ENCODE measurements around the gene KCNS3.
A peak's percentile ranks its signal among the peaks of the same experiment; 100 is the strongest.

KCNS3 gene

GRCh38 chr2:17878281-17879136 is at the start of gene KCNS3:
TSS of gene KCNS3 (plus strand) at chr2:17878667. CDS start at chr2:17931009, 52,342 bp downstream.
- H3K4me1 Mint-ChIP-seq (ENCODE audit: low read depth): peaks cover 9% of the 10 kb centered on the region
- no peaks in the 10 kb centered on the region for H3K36me3 Mint-ChIP-seq (ENCODE audit: low read depth)
- peak within 1 kb of the TSS; percentile 74 for H3K4me3 Mint-ChIP-seq
- no peaks in the 10 kb centered on the region for H3K9me3 Mint-ChIP-seq
- H3K27ac Mint-ChIP-seq: no peak within 1 kb of the TSS
- peaks cover 72% of the 10 kb centered on the region for H3K27me3 Mint-ChIP-seq (ENCODE audit: low read depth)

- no peaks in the 10 kb centered on the region for H3K9me3 Mint-ChIP-seq
- no peaks in the 10 kb centered on the region for H3K4me1 Mint-ChIP-seq (ENCODE audit: low read depth)
- H3K27me3 Mint-ChIP-seq (ENCODE audit: low read depth): peaks cover 56% of the 10 kb centered on the region
- no peaks in the 10 kb centered on the region for H3K36me3 Mint-ChIP-seq (ENCODE audit: low read depth)
- no peak overlapping the region for H3K4me3 Mint-ChIP-seq
- H3K27ac Mint-ChIP-seq: no peak overlapping the region
Observed at GRCh38 chr2:17830053-17831034, 48.1 kb upstream of the KCNS3 start.

GRCh38 chr2:17835516-17835915 is 43.0 kb upstream of the KCNS3 start:
- H3K9me3 Mint-ChIP-seq: no peaks in the 10 kb centered on the region
- H3K4me1 Mint-ChIP-seq (ENCODE audit: low read depth): no peaks in the 10 kb centered on the region
- peaks cover 42% of the 10 kb centered on the region for H3K27me3 Mint-ChIP-seq (ENCODE audit: low read depth)
- H3K27ac Mint-ChIP-seq: no peak overlapping the region
- no peaks in the 10 kb centered on the region for H3K36me3 Mint-ChIP-seq (ENCODE audit: low read depth)
- no peak overlapping the region for H3K4me3 Mint-ChIP-seq

- Mint-ChIP-seq H3K4me3 (no peak overlapping the region), H3K4me1 (ENCODE audit: low read depth) (no peaks in the 10 kb centered on the region), H3K36me3 (ENCODE audit: low read depth) (no peaks in the 10 kb centered on the region), H3K27ac (no peak overlapping the region), H3K9me3 (no peaks in the 10 kb centered on the region), H3K27me3 (ENCODE audit: low read depth) (peaks cover 30% of the 10 kb centered on the region)
Observed at GRCh38 chr2:17839959-17840358, 38.5 kb upstream of the KCNS3 start.

- H3K27ac Mint-ChIP-seq: no peak overlapping the region
- H3K4me1 Mint-ChIP-seq (ENCODE audit: low read depth): no peaks in the 10 kb centered on the region
- peaks cover 10% of the 10 kb centered on the region for H3K27me3 Mint-ChIP-seq (ENCODE audit: low read depth)
- no peaks in the 10 kb centered on the region for H3K9me3 Mint-ChIP-seq
- H3K36me3 Mint-ChIP-seq (ENCODE audit: low read depth): no peaks in the 10 kb centered on the region
- H3K4me3 Mint-ChIP-seq: no peak overlapping the region
Observed at GRCh38 chr2:17843457-17843856, 35.0 kb upstream of the KCNS3 start.

- Mint-ChIP-seq H3K4me3 (no peak overlapping the region), H3K27ac (no peak overlapping the region), H3K4me1 (ENCODE audit: low read depth) (no peaks in the 10 kb centered on the region), H3K27me3 (ENCODE audit: low read depth) (peaks cover 10% of the 10 kb centered on the region), H3K36me3 (ENCODE audit: low read depth) (no peaks in the 10 kb centered on the region), H3K9me3 (no peaks in the 10 kb centered on the region)
Observed at GRCh38 chr2:17845806-17846205, 32.7 kb upstream of the KCNS3 start.

GRCh38 chr2:17846676-17847075 is 31.8 kb upstream of the KCNS3 start:
- H3K4me1 Mint-ChIP-seq (ENCODE audit: low read depth): no peaks in the 10 kb centered on the region
- H3K9me3 Mint-ChIP-seq: no peaks in the 10 kb centered on the region
- no peaks in the 10 kb centered on the region for H3K36me3 Mint-ChIP-seq (ENCODE audit: low read depth)
- H3K27ac Mint-ChIP-seq: no peak overlapping the region
- peaks cover 10% of the 10 kb centered on the region for H3K27me3 Mint-ChIP-seq (ENCODE audit: low read depth)
- H3K4me3 Mint-ChIP-seq: no peak overlapping the region

GRCh38 chr2:17847236-17847635 is 31.2 kb upstream of the KCNS3 start:
- Mint-ChIP-seq H3K27ac (no peak overlapping the region), H3K27me3 (ENCODE audit: low read depth) (peaks cover 10% of the 10 kb centered on the region), H3K36me3 (ENCODE audit: low read depth) (no peaks in the 10 kb centered on the region), H3K4me1 (ENCODE audit: low read depth) (no peaks in the 10 kb centered on the region), H3K4me3 (no peak overlapping the region), H3K9me3 (no peaks in the 10 kb centered on the region)

GRCh38 chr2:17849275-17849674 is 29.2 kb upstream of the KCNS3 start:
- Mint-ChIP-seq H3K4me1 (ENCODE audit: low read depth) (no peaks in the 10 kb centered on the region), H3K9me3 (no peaks in the 10 kb centered on the region), H3K36me3 (ENCODE audit: low read depth) (no peaks in the 10 kb centered on the region), H3K4me3 (no peak overlapping the region), H3K27me3 (ENCODE audit: low read depth) (no peaks in the 10 kb centered on the region), H3K27ac (no peak overlapping the region)

- Mint-ChIP-seq H3K9me3 (no peaks in the 10 kb centered on the region), H3K27ac (no peak overlapping the region), H3K27me3 (ENCODE audit: low read depth) (peaks cover 5% of the 10 kb centered on the region), H3K36me3 (ENCODE audit: low read depth) (no peaks in the 10 kb centered on the region), H3K4me3 (no peak overlapping the region), H3K4me1 (ENCODE audit: low read depth) (no peaks in the 10 kb centered on the region)
Observed at GRCh38 chr2:17850151-17850550, 28.3 kb upstream of the KCNS3 start.

- H3K4me3 Mint-ChIP-seq: no peak overlapping the region
Observed at GRCh38 chr2:17851731-17852585, 26.5 kb upstream of the KCNS3 start.

GRCh38 chr2:17853799-17854198 is 24.7 kb upstream of the KCNS3 start:
- Mint-ChIP-seq H3K27ac (no peak overlapping the region), H3K36me3 (ENCODE audit: low read depth) (no peaks in the 10 kb centered on the region), H3K9me3 (no peaks in the 10 kb centered on the region), H3K4me1 (ENCODE audit: low read depth) (peaks cover 2% of the 10 kb centered on the region), H3K27me3 (ENCODE audit: low read depth) (peaks cover 23% of the 10 kb centered on the region), H3K4me3 (no peak overlapping the region)

More at GRCh38 chr2:17851731-17852585, 26.5 kb upstream of the KCNS3 start:
- Mint-ChIP-seq H3K4me1 (ENCODE audit: low read depth) (no peaks in the 10 kb centered on the region), H3K27me3 (ENCODE audit: low read depth) (peaks cover 13% of the 10 kb centered on the region), H3K9me3 (no peaks in the 10 kb centered on the region), H3K27ac (no peak overlapping the region), H3K36me3 (ENCODE audit: low read depth) (no peaks in the 10 kb centered on the region)

GRCh38 chr2:17857021-17857420 is 21.4 kb upstream of the KCNS3 start:
- Mint-ChIP-seq H3K27me3 (ENCODE audit: low read depth) (peaks cover 37% of the 10 kb centered on the region), H3K4me1 (ENCODE audit: low read depth) (peaks cover 2% of the 10 kb centered on the region), H3K27ac (no peak overlapping the region), H3K36me3 (ENCODE audit: low read depth) (no peaks in the 10 kb centered on the region), H3K9me3 (no peaks in the 10 kb centered on the region), H3K4me3 (no peak overlapping the region)

- peaks cover 37% of the 10 kb centered on the region for H3K27me3 Mint-ChIP-seq (ENCODE audit: low read depth)
- H3K36me3 Mint-ChIP-seq (ENCODE audit: low read depth): no peaks in the 10 kb centered on the region
- H3K27ac Mint-ChIP-seq: no peak overlapping the region
- no peak overlapping the region for H3K4me3 Mint-ChIP-seq
- peaks cover 2% of the 10 kb centered on the region for H3K4me1 Mint-ChIP-seq (ENCODE audit: low read depth)
- H3K9me3 Mint-ChIP-seq: no peaks in the 10 kb centered on the region
Observed at GRCh38 chr2:17858064-17858463, 20.4 kb upstream of the KCNS3 start.
